SU-DHL-6 (cell line): ENCODE measurements around the gene MMAB.

Source experiments
- EZH2phosphoT487 ChIP-seq: fragments of 200-600 bp; sonication (generic), shearing (Covaris generic); conservative IDR thresholded peaks from 2 replicates; pipeline ENCODE4 v1.6.1; 2018; ENCODE audit warnings: mild to moderate bottlenecking, antibody characterized with exemption, low read length, moderate library complexity, mixed read lengths
- TF ChIP-seq, protein P1 (sequence below): fragments of 200-600 bp; sonication (generic); IDR thresholded peaks from one replicate; pipeline ENCODE4 v1.5.1; 2017; ENCODE audit warnings: antibody characterized with exemption, mild to moderate bottlenecking, low read length, moderate library complexity; ENCODE audit not compliant: insufficient read depth, poor library complexity, severe bottlenecking

DNA sequence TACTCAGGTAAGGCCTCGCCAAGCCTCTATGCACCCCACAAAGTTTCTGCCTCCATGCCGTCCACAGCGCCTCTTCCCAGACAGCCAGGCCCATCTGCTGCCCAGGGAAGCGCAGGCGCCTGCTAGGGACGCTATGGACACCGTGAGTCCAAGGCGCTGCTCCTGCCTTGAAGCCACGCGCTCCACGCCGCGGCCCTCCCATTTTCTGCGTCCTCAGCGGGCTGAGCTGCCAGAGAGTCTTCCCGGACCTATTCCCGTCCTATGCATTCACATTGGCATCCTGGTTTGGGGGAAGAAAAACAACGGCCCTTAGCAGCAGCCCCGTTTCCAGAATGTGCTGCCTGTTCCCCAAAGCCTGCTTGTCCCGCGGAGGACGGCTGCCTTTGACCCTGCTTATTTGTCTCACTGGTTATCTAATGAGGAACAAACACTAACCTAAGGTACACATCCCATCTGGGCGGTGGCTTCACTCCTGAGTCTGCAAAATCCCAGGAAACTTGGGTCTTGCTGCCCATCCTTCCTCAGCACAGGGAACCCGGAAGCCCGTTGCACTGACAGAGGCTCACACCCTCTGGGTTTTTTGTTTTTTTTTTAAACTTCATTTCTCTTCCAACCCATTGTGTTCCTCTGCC, 38.0 kb downstream of the MMAB start:
- TF ChIP-seq, protein P1, sequence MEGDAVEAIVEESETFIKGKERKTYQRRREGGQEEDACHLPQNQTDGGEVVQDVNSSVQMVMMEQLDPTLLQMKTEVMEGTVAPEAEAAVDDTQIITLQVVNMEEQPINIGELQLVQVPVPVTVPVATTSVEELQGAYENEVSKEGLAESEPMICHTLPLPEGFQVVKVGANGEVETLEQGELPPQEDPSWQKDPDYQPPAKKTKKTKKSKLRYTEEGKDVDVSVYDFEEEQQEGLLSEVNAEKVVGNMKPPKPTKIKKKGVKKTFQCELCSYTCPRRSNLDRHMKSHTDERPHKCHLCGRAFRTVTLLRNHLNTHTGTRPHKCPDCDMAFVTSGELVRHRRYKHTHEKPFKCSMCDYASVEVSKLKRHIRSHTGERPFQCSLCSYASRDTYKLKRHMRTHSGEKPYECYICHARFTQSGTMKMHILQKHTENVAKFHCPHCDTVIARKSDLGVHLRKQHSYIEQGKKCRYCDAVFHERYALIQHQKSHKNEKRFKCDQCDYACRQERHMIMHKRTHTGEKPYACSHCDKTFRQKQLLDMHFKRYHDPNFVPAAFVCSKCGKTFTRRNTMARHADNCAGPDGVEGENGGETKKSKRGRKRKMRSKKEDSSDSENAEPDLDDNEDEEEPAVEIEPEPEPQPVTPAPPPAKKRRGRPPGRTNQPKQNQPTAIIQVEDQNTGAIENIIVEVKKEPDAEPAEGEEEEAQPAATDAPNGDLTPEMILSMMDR = no peak
- TF ChIP-seq EZH2phosphoT487 = no peak
